ENCODE results near the gene RPRD1A.
"Not testable (repeated sequence)": the region's sequence is repeated elsewhere in the genome, so short reads cannot be mapped to it uniquely, and the experiment has no call there.

Gene RPRD1A

DNA sequence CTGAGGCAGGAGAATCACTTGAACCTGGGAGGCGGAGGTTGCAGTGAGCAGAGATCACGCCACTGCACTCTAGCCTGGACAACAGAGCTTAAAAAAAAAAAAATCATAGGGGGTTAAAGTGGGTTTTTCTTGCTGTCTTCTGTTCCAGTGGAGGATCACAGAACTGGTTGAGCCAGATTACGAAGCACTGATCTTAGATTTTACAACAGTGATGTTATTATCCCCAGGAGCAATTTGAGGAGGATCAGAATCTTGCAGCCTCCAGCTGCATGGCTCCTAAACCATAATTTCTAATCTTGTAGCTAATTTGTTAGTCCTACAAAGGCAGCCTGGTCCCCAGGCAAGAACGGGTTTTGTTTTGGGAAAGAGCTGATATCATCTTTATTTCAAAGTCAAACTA lies 99.5 kb downstream of the RPRD1A start:
- not testable (repeated sequence) for DNase-seq

- DNase-seq: no peak
Observed at GRCh38 chr18:35964319-35964718, 103.0 kb downstream of the RPRD1A start.

DNA sequence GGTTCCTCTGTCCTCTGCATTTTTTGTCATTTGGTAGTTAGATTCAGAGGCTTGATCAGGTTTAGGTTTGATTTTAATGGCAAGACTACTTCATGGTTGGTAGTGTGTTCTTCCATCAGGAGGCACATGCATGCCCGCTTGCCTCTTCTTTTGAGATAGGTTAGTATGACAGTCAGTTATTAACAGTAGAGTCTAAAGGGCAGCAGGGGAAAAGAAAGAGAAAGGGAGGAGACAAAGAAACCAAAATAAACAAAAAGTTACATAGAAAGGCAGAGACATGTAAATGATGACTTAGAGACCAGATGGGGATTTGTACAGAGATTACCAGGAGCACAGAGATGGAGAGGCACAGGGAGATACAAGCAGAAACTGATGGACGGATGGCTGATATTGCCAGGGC lies 105.0 kb downstream of the RPRD1A start:
- no peak for DNase-seq

GRCh38 chr18:35956226-35956625 lies 111.1 kb downstream of the RPRD1A start:
- DNase-seq: no peak

DNA sequence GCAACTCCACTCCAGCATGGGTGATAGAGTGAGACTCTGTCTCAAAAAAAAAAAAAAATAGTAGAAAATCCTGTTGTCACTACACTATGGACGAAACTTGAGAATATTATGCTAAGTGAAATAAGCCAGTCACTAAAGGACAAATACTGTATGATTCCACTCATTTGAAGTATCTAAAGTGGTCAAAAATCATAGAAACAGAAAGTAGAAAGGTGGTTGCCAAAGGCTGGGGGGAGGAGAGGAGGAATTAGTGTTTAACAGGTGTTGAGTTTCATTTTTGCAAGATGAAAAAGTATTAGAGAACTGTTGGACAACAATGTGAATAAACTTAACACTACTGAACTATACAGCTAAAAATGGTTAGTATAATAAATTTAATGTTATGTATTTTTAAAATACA lies 113.7 kb downstream of the RPRD1A start:
- no peak for DNase-seq

- DNase-seq: no peak
Observed at GRCh38 chr18:35950628-35950982, 116.8 kb downstream of the RPRD1A start.

DNA sequence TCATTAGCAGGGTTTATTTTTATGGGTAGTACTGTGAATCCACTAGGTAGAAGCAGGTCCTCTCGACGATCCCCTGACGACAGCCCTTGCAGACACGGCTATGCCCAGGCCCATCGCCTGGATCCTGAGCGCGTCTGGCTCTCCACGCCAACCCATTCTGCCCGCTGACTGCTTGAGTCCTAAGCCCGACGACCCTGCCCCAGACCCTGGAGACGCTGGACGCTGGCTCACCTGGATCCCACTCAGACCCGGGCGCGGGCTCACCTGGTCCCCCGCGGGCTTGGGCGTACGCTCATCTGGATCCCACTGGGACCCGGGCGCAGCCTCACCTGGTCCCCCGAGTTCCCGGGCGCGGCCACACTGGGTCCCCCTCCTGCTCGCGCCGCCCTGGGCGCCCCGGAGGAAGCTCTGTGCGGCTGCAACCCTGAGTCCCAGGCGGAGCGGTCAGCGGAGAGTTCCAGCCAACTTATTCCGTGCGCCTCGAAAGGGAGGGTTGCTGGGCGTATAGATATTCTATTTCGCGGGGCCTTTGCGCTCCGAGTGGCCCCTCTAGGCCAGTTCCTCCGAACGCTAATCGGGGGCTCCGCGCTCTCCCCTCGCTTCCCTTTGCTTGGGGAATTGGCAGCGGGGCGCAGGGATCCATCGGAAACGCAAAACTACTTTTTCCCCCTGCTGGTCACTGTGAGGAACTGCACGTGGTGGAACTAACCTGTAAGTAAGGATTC lies 117.3 kb downstream of the RPRD1A start:
- peak; percentile 32 for DNase-seq

DNA sequence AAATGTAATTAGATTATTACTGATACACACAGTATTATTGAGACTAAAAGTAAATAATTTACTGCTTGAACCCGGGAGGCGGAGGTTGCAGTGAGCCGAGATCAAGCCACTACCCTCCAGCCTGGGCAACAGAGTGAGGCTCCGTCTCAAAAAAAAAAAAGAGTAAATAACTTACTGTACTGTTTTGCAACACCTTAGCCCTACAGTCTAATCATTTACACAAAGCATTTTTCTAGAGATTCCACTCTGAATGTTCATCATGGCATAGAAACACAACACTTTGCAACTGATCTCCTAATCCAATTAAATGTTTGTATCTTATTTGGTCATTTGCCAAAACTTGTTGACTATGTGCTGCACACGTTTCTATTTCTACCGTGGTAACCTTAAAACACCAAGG lies 118.3 kb downstream of the RPRD1A start:
- DNase-seq: no peak

DNA sequence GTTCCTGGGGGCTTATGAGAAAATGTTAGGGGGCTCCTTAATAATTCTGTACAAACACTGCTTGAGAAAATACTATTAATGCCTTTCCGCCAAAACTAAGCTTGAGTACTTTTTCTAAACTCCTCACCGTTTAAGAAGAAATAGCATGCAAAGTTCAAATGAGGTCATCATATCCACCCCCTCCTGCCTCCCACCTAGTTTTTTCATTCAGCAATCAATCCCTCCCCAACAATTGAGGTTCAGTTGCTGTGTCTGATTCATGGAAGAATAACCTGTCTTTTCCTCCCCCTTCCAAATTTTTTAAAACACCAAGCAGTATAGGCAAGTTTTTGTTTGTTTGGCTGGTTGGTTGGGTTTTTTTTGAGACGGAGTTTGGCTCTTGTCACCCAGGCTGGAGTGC lies 119.3 kb downstream of the RPRD1A start:
- DNase-seq: no peak

DNA sequence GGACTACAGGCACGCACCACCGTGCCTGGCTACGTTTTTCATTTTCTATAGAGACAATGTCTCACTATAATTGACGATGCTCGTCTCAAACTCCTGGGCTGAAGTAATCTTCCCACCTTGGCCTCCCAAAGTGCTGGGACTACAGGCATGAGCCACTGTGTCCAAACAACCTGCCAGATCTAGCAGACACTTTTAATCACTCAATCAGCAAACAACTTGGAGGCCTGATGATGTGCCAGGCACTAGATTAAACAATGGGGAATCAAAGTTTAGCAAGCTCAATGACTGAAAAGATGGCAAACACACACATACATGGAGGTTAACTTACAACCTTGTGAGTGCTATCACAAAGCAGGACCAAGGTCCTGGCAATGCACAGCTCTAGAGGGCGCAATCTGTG lies 124.7 kb downstream of the RPRD1A start:
- no peak for DNase-seq

- DNase-seq: no peak
Observed at GRCh38 chr18:35942133-35942532, 125.2 kb downstream of the RPRD1A start.

DNA sequence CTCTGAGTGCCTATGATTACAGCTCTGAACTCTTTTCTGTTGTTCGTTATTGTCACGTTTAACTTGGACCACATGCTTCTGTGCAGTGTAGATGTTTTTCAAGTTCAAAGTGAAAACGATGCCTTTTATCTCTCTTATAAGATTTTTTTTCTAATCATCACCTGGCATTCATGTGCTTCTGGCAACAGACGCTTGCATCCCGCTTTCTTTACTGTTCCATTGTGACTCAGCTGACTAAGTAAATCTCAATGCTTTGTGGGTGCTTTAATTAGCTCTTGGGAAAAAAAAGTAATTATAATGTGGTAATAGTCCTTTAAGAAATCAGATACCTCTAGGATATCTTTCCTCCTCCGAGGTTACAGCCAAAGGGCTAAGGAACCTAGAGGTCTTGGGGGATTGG lies 126.1 kb downstream of the RPRD1A start:
- no peak for DNase-seq
